Panc1 (cell line): ENCODE data around the gene AMTN. TPM values are rescaled to one million over a fixed set of nuclear protein-coding genes. Genes with fewer than 3 reads are reported as not detected.

Source experiments
- ATAC-seq: fragments of 200-7000 bp; cut with Tn5 transposase; 2 replicates; pipeline ENCODE4 v1.9.1; 2020; ENCODE audit warnings: mild to moderate bottlenecking, moderate library complexity
- Bru-seq: library from RNA; stranded (reverse); fragments of 400-500 nt; gene quantifications from one replicate; lab custom pipeline; 2021; lab: Mats Ljungman, UMichigan
- BruChase-seq, 2 experiments: library from RNA; stranded (reverse); fragments of 400-500 nt; gene quantifications; one replicate each; lab custom pipeline; 2021; lab: Mats Ljungman, UMichigan
- BruUV-seq: library from RNA; stranded (reverse); fragments of 400-500 nt; replicated peaks from 2 replicates; lab custom pipeline; 2021; lab: Mats Ljungman, UMichigan
- CTCF ChIA-PET: fragments of 300-600 bp; sonication (Branson Sonifier 250); formaldehyde crosslinking; loops from one replicate; lab custom pipeline; 2022; ENCODE audit warnings: antibody characterized with exemption; lab: Charles Lee
- POLR2A ChIA-PET: fragments of 300-600 bp; sonication (Branson Sonifier 250); formaldehyde crosslinking; loops from one replicate; lab custom pipeline; 2022; ENCODE audit warnings: antibody characterized with exemption; lab: Charles Lee
- DNase-seq: peaks from one replicate; pipeline ENCODE4 v3.0.0-alpha.2; 2010; ENCODE audit warnings: low read depth, low spot score
- H3K27ac ChIP-seq: 2 replicates; pipeline ENCODE4 v1.5.1; 2011; ENCODE audit warnings: mild to moderate bottlenecking, low read length, inconsistent platforms
- H3K27me3 ChIP-seq: fragments of 200-500 bp; sonication (Bioruptor generic); 2 replicates; pipeline ENCODE4 v1.6.0; 2014; ENCODE audit warnings: low read length, inconsistent platforms; ENCODE audit not compliant: control insufficient read depth, insufficient read depth
- H3K36me3 ChIP-seq: fragments of 200-500 bp; sonication (Bioruptor generic); 2 replicates; pipeline ENCODE4 v1.5.1; 2014; ENCODE audit warnings: inconsistent platforms, mild to moderate bottlenecking, low read length, moderate library complexity; ENCODE audit not compliant: control insufficient read depth, insufficient read depth
- H3K4me1 ChIP-seq: 2 replicates; pipeline ENCODE4 v1.5.1; 2011; ENCODE audit warnings: inconsistent platforms, mild to moderate bottlenecking, low read length, moderate library complexity; ENCODE audit not compliant: control insufficient read depth, insufficient read depth
- H3K4me3 ChIP-seq, 2 experiments: 2 replicates each; pipeline ENCODE4 v1.5.1; 2011 to 2012; ENCODE audit warnings: low read depth in 2 of 2, low read length in 2 of 2, mild to moderate bottlenecking in 2 of 2, inconsistent platforms in 1 of 2, moderate library complexity in 1 of 2
- H3K9me3 ChIP-seq: fragments of 200-500 bp; sonication (Bioruptor generic); 2 replicates; pipeline ENCODE4 v1.5.1; 2014; ENCODE audit warnings: low read depth, mild to moderate bottlenecking, inconsistent platforms, low read length, moderate library complexity; ENCODE audit not compliant: control insufficient read depth, insufficient read depth
- POLR2AphosphoS5 ChIP-seq: IDR thresholded peaks from 2 replicates; pipeline ENCODE4 v1.6.1; 2012; ENCODE audit warnings: mild to moderate bottlenecking, low read depth, low read length, moderate library complexity
- SIN3A ChIP-seq: IDR thresholded peaks from 2 replicates; pipeline ENCODE4 v1.6.1; 2012; ENCODE audit warnings: low read depth, mild to moderate bottlenecking, low read length, moderate library complexity, borderline replicate concordance; ENCODE audit not compliant: insufficient read depth
- TCF7L2 ChIP-seq: IDR thresholded peaks from 2 replicates; pipeline ENCODE4 v1.6.1; 2011; ENCODE audit warnings: mild to moderate bottlenecking, low read depth, low read length, inconsistent platforms
- in situ Hi-C: cut with HindIII; loops from 2 replicates; pipeline ENCODE4 v1.10.0; 2016; ENCODE audit warnings: low sequenced_read_pairs, low pct_unique_long_range_greater_than_20kb
- intact Hi-C: fragments of 100-400 bp; cut with micrococcal nuclease; formaldehyde crosslinking; loops from one replicate; pipeline ENCODE4 v1.10.0; 2022; ENCODE audit not compliant: unreplicated experiment
- long read RNA-seq: library from polyadenylated mRNA; unstranded; transcript quantifications from one replicate; pipeline ENCODE4 v2.0.0, GENCODE V29; 2021; ENCODE audit not compliant: unreplicated experiment
- polyA plus RNA-seq: library from polyadenylated mRNA; unstranded; fragments of >200 nt; gene quantifications from one replicate; pipeline ENCODE4 v1.2.1, GENCODE V29; 2012; ENCODE audit warnings: missing spikeins; ENCODE audit not compliant: insufficient read length
- total RNA-seq: library from RNA; stranded (reverse); gene quantifications from one replicate; pipeline ENCODE4 v1.2.1, GENCODE V29; 2021; ENCODE audit not compliant: unreplicated experiment
- TF ChIP-seq, protein P1 (sequence below), 2 experiments: IDR thresholded peaks; 2 replicates each; pipeline ENCODE4 v1.6.1; 2011 to 2012; ENCODE audit warnings: low read depth in 2 of 2, control low read depth in 1 of 2, low read length in 1 of 2, mild to moderate bottlenecking in 1 of 2, moderate library complexity in 1 of 2; ENCODE audit not compliant: insufficient read depth in 1 of 2
- TF ChIP-seq, protein P2 (sequence below): fragments of 450-650 bp; IDR thresholded peaks from 2 replicates; pipeline ENCODE4 v1.5.1; 2017; ENCODE audit warnings: mild to moderate bottlenecking

AMTN gene, protein sequence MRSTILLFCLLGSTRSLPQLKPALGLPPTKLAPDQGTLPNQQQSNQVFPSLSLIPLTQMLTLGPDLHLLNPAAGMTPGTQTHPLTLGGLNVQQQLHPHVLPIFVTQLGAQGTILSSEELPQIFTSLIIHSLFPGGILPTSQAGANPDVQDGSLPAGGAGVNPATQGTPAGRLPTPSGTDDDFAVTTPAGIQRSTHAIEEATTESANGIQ
- total RNA-seq = not detected
- not detected for polyA plus RNA-seq
- Bru-seq, nascent RNA = not detected
- not detected for BruChase-seq, experiment 1, labeled RNA remaining after a 2-hour chase
- not detected for BruChase-seq, experiment 2, labeled RNA remaining after a 6-hour chase
- long read RNA-seq = 0 reads

DNA sequence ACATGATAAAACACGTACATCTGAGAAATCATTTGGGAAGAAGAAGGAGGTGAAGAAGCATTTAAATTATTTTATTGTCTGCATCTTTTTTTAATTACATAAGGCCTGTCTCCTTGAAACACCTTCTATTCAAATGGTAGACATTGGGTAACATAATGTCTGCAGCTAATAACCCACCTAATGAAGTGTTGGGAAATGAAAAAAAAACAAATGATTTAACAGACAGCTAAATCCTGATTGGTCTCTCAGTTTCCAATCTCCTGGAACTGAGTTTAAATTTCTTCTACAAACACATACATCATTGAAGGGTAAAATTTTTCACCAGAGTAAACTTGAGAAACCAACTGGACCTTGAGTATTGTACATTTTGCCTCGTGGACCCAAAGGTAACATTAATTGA, at the start of gene AMTN:
Gene AMTN (plus strand): TSS at position 301 of the 400 bp plus-strand sequence. CDS start 209 bp downstream, outside the sequence.
- CTCF ChIA-PET = no interaction called here
- in situ Hi-C loops (no loop called here), intact Hi-C loops (no loop called here)
- Histone ChIP-seq H3K4me3 (no peak within 1 kb of the TSS), H3K4me1 (no peaks in the 10 kb centered on the region), H3K27me3 (no peaks in the 10 kb centered on the region), H3K27ac (no peak within 1 kb of the TSS), H3K36me3 (no peaks in the 10 kb centered on the region), H3K9me3 (no peaks in the 10 kb centered on the region)
- TF ChIP-seq, protein P1, sequence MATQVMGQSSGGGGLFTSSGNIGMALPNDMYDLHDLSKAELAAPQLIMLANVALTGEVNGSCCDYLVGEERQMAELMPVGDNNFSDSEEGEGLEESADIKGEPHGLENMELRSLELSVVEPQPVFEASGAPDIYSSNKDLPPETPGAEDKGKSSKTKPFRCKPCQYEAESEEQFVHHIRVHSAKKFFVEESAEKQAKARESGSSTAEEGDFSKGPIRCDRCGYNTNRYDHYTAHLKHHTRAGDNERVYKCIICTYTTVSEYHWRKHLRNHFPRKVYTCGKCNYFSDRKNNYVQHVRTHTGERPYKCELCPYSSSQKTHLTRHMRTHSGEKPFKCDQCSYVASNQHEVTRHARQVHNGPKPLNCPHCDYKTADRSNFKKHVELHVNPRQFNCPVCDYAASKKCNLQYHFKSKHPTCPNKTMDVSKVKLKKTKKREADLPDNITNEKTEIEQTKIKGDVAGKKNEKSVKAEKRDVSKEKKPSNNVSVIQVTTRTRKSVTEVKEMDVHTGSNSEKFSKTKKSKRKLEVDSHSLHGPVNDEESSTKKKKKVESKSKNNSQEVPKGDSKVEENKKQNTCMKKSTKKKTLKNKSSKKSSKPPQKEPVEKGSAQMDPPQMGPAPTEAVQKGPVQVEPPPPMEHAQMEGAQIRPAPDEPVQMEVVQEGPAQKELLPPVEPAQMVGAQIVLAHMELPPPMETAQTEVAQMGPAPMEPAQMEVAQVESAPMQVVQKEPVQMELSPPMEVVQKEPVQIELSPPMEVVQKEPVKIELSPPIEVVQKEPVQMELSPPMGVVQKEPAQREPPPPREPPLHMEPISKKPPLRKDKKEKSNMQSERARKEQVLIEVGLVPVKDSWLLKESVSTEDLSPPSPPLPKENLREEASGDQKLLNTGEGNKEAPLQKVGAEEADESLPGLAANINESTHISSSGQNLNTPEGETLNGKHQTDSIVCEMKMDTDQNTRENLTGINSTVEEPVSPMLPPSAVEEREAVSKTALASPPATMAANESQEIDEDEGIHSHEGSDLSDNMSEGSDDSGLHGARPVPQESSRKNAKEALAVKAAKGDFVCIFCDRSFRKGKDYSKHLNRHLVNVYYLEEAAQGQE (IDR thresholded peaks at IDR 0.05; ENCODE audit: insufficient read depth in 1 of 2, low read depth in 2 of 2, low read length in 1 of 2) = no peak
- TF ChIP-seq, protein P2, sequence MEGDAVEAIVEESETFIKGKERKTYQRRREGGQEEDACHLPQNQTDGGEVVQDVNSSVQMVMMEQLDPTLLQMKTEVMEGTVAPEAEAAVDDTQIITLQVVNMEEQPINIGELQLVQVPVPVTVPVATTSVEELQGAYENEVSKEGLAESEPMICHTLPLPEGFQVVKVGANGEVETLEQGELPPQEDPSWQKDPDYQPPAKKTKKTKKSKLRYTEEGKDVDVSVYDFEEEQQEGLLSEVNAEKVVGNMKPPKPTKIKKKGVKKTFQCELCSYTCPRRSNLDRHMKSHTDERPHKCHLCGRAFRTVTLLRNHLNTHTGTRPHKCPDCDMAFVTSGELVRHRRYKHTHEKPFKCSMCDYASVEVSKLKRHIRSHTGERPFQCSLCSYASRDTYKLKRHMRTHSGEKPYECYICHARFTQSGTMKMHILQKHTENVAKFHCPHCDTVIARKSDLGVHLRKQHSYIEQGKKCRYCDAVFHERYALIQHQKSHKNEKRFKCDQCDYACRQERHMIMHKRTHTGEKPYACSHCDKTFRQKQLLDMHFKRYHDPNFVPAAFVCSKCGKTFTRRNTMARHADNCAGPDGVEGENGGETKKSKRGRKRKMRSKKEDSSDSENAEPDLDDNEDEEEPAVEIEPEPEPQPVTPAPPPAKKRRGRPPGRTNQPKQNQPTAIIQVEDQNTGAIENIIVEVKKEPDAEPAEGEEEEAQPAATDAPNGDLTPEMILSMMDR = no peak
- TF ChIP-seq TCF7L2 (no peak), POLR2AphosphoS5 (no peak), SIN3A (no peak)
- DNase-seq (no peak), ATAC-seq (no peak)
- no TSS peak for BruUV-seq
- POLR2A ChIA-PET = no interaction called here

DNA sequence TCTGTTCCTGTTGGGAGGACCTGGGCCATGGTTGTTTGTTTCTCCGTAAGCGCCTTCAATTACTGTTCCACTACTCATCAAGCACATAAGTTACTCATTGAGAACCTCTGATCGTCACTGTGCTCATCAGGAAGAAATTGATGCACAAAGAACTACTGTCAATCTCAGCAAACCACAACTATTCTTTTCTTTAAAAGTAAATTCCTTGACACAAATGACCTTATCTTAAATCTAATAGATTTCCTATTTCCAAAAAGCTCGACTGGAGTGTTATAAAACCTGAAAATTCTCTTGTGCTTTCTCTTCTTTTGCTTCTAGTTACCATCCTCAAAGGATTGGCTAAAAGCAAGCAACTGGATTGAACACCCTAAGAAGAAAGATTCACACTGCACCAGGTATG, 46.5 kb upstream of the AMTN start, which contains the start of gene MUC7:
Gene MUC7 (plus strand): TSS at position 301 of the 400 bp plus-strand sequence. CDS start 1,825 bp downstream, outside the sequence.
- Histone ChIP-seq H3K9me3 (no peaks in the 10 kb centered on the region), H3K4me3 (no peak within 1 kb of the TSS), H3K27me3 (no peaks in the 10 kb centered on the region), H3K4me1 (no peaks in the 10 kb centered on the region), H3K36me3 (no peaks in the 10 kb centered on the region), H3K27ac (no peak within 1 kb of the TSS)
- DNase-seq = no peak
- intact Hi-C loops (no loop called here), in situ Hi-C loops (no loop called here)
- BruUV-seq = no TSS peak
- ATAC-seq = no peak
- ChIA-PET CTCF (no interaction called here), POLR2A (no interaction called here)
- TF ChIP-seq TCF7L2 (no peak), SIN3A (no peak), POLR2AphosphoS5 (no peak)
- TF ChIP-seq, protein P1 (IDR thresholded peaks at IDR 0.05; ENCODE audit: insufficient read depth in 1 of 2, low read depth in 2 of 2, low read length in 1 of 2) = no peak
- TF ChIP-seq, protein P2 = no peak
